Heart right ventricle (tissue), 16 donors: ENCODE data around the gene KLHL1. TPM values are rescaled to one million over a fixed set of nuclear protein-coding genes. Genes with fewer than 3 reads are reported as not detected.

Experiments
- ATAC-seq, 8 donors: fragments of 200-7000 bp; cut with Tn5 transposase; one replicate each; pipeline ENCODE4 v1.9.1; 2020; ENCODE audit warnings: mild to moderate bottlenecking in 8 of 8, moderate library complexity in 8 of 8, moderate number of reproducible peaks in 1 of 8
- DNase-seq, 2 donors: peaks; one replicate each; pipeline ENCODE4 v3.0.0-alpha.2; 2020
- H3K27ac ChIP-seq, 10 donors: fragments of 200-600 bp; sonication (generic) in 2 of 10; one replicate each; pipeline versions ENCODE4 v1.5.0 to v1.8.0; 2020 to 2022; ENCODE audit warnings: mild to moderate bottlenecking in 3 of 10
- H3K27me3 ChIP-seq, 7 donors: fragments of 200-600 bp; one replicate each; pipeline ENCODE4 v1.8.0; 2021 to 2022; ENCODE audit warnings: mild to moderate bottlenecking in 2 of 7
- H3K36me3 ChIP-seq, 9 donors: fragments of 200-600 bp; sonication (generic) in 1 of 9; one replicate each; pipeline versions ENCODE4 v1.5.0 to v1.8.0; 2020 to 2022; ENCODE audit warnings: mild to moderate bottlenecking in 2 of 9
- H3K4me1 ChIP-seq, 9 donors: fragments of 200-600 bp; sonication (generic) in 1 of 9; one replicate each; pipeline versions ENCODE4 v1.5.0 to v1.8.0; 2020 to 2022; ENCODE audit warnings: mild to moderate bottlenecking in 4 of 9
- H3K4me3 ChIP-seq, 10 donors: fragments of 200-600 bp; sonication (generic) in 2 of 10; one replicate each; pipeline versions ENCODE4 v1.5.0 to v1.8.0; 2020 to 2022; ENCODE audit warnings: mild to moderate bottlenecking in 7 of 10, moderate library complexity in 2 of 10
- H3K9me3 ChIP-seq, 11 donors: fragments of 200-600 bp in 10 of 11; sonication (generic) in 2 of 11; one replicate each; pipeline versions ENCODE4 v1.5.0 to v1.8.0; 2013 to 2022; ENCODE audit warnings: mild to moderate bottlenecking in 2 of 11, control low read depth in 1 of 11, moderate library complexity in 1 of 11
- WGBS, 2 donors: extraction: QIAGEN DNeasy Blood & Tissue Kit; methylation state at CpG; one replicate each; pipeline ENCODE4 v1.1.7; 2013; ENCODE audit warnings: inconsistent platforms in 1 of 2; 5-methylcytosine and 5-hydroxymethylcytosine counted together
- intact Hi-C, 10 donors: fragments of 100-400 bp; cut with DNase I; formaldehyde crosslinking; loops; one replicate each; pipeline versions ENCODE4 v1.11.1 to v1.14.2; 2022
- polyA plus RNA-seq, 2 donors: library from polyadenylated mRNA; stranded (reverse); fragments of 200-250 nt; gene quantifications; one replicate each; pipeline ENCODE4 v1.2.3, GENCODE V29; 2013
- total RNA-seq, 10 donors: library from RNA; stranded (reverse); fragmentation: NEBNext Ultra II Directional in 3 of 10; extraction: Animal tissue kit (Norgen Biotek cat#: 25700) in 3 of 10; gene quantifications; one replicate each; pipeline versions ENCODE4 v1.2.1 to v1.2.4, GENCODE V29; 2021 to 2023
- TF ChIP-seq, protein P1 (sequence below), 9 donors: fragments of 200-600 bp; sonication (generic) in 2 of 9; IDR thresholded peaks; one replicate each; pipeline versions ENCODE4 v1.5.0 to v1.8.0; 2021 to 2022; ENCODE audit warnings: antibody characterized with exemption in 9 of 9, mild to moderate bottlenecking in 5 of 9, moderate library complexity in 1 of 9
- donor health status: Arrhythmogenic right ventricular cardiomyopathy.
- donor health status: ischemic (EF 13 %, LVEDD 7.1; RV severe dilation, severe dysfunction).
- donor health status: healthy with polysubstance abuse.
- donor health status: DM: no; HTN: yes; CAD: no.
- donor health status: DM: no; HTN: no; CAD: no.
- donor health status: ischemic (EF 25% LVEDD 6.9; RV normal size, moderate dysfunction).
- donor health status: ischemic (EF 25% LVEDD 5.7; RV mildly dilated, moderate dysfunction).
- donor health status: healthy.
- donor health status: DM: yes; HTN: yes; CAD: no.
- donor health status: Ischemic cardiomyopathy.
- donor health status: ischemic (EF 35%, LVEDD 5.7; RV mildly dilated, moderate dysfunction).
- donor health status: nonischemic (EF 11% LVEDD 7.7; RV severe dilation, severe dysfunction).
- donor health status: DM: yes; HTN: yes; CAD: no.
- donor health status: PGD.
- donor health status: ischemic (EF 29% LVEDD 5.4; RV normal size, mild dysfunction).
- donor health status: nonischemic (EF 23%, LVEDD 6.1; RV moderate dilation, normal function).

KLHL1 gene
- total and polyA plus RNA-seq, 12 donors = 0.06 TPM; not detected in 11

DNA sequence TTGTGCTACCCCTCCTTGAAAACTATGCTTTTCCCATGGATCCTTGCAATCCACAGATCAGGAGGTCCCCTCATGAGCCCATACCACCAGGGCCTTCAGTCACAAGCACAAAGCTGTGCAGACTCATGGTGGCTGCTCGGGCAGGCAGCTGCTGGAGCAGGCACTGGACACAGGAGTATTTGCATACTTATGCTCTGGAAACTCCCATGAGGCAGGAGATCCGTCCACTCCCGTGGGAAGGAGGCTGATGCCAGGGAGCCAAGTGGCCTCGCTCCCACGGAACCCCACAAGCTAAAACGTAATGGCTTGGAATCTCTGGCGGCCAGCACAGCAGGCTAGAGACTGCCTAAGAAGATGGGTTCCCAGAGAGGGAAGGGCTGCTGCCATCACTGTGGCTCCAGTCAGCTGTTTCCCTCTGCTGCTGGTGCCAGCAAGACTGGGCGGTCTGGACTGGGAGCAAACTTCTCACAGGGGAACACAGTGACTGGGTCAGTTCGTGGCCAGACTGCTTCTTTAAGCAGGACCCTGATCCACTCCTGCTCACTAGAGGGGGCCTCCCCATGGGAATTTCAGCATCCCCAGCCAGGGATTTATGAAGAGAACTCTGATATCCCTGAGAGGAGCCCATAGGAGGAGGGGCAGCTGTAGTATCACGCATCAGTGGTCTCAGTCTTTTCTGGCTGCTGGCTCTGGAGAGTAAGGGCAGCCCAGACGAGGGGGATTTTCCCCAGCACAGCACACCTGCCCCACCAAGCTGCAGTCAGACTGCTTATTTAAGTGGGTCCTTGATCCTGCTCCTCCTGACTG, 370.9 kb downstream of the KLHL1 start:
- WGBS, 2 donors = 77 to 78% methylated on average over 11 of the region's 11 CpGs
- Histone ChIP-seq H3K4me3 (no peak overlapping the region), H3K27me3 (no peaks in the 10 kb centered on the region), H3K36me3 (no peaks in the 10 kb centered on the region), H3K4me1 (no peaks in the 10 kb centered on the region), H3K9me3 (peaks cover 0 to 2% (median 0%) of the 10 kb centered on the region in 11 donors), H3K27ac (no peak overlapping the region)
- intact Hi-C loops = no loop called here
- TF ChIP-seq, protein P1, sequence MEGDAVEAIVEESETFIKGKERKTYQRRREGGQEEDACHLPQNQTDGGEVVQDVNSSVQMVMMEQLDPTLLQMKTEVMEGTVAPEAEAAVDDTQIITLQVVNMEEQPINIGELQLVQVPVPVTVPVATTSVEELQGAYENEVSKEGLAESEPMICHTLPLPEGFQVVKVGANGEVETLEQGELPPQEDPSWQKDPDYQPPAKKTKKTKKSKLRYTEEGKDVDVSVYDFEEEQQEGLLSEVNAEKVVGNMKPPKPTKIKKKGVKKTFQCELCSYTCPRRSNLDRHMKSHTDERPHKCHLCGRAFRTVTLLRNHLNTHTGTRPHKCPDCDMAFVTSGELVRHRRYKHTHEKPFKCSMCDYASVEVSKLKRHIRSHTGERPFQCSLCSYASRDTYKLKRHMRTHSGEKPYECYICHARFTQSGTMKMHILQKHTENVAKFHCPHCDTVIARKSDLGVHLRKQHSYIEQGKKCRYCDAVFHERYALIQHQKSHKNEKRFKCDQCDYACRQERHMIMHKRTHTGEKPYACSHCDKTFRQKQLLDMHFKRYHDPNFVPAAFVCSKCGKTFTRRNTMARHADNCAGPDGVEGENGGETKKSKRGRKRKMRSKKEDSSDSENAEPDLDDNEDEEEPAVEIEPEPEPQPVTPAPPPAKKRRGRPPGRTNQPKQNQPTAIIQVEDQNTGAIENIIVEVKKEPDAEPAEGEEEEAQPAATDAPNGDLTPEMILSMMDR (IDR thresholded peaks at IDR 0.05) = no peak
- ATAC-seq (no peak), DNase-seq (no peak)

DNA sequence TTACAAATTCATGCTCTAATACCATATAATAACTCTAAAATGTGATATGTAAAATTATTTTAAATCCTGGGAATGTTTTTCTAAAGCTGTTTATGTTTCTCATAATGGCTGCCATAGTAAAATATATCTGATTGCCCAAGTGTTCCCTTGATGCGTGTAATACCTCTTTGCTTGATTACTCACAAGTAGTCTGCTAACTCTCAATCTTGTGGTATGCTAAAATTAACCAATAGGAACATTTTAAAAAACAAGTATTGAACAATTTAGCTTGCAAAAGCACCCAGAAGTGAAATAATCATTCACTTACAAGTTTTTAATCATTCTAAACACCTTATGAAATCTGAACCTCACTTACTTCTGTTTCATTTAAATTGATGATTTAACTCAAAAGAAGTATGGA, 386.6 kb downstream of the KLHL1 start:
- WGBS, 2 donors = 84 to 88% methylated on average over 1 of the region's 1 CpG

DNA sequence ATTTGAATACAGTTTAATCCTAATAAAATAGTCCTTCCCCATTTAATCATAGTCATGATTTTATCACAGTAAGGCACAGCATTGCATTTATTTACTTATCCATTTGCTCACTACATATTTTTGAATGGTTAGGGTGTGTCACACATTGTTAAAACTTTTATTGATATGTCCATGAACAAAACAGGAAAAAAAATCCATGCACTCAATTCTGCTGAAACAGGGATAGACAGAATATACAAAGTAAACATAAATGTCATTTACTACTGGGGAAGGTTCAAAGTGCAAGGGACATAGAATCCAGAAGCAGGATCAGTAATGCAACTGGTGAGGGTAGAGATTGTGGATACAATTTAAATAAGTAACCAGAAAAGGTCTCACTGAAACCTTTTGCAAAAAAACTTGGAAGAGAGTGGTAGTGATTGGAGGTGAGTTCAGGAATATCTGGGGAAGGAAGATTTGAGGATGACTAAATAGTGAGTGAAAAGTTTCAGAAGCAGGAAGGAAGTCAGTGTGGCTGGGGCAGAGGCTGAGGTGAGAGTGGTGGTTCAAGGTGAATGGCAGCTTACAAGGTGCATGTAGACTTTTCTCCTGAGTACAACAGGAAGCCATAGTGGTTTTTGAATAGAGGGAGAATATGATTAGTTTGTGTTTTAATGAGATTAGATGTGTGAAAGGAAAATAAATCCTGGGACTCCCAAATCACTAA, 387.8 kb downstream of the KLHL1 start:
- H3K9me3 ChIP-seq = peaks cover 0 to 5% (median 0%) of the 10 kb centered on the region in 11 donors
- H3K27me3 ChIP-seq = no peaks in the 10 kb centered on the region
- no peak for DNase-seq
- H3K4me3 ChIP-seq = no peak overlapping the region
- no peaks in the 10 kb centered on the region for H3K36me3 ChIP-seq
- no peaks in the 10 kb centered on the region for H3K4me1 ChIP-seq
- TF ChIP-seq, protein P1 (IDR thresholded peaks at IDR 0.05) = no peak
- no peak for ATAC-seq
- intact Hi-C loops = no loop called here
- H3K27ac ChIP-seq = no peak overlapping the region

More for the DNA sequence above, 386.6 kb downstream of the KLHL1 start:
- H3K27me3 ChIP-seq = no peaks in the 10 kb centered on the region
- H3K9me3 ChIP-seq = peaks cover 0 to 5% (median 0%) of the 10 kb centered on the region in 11 donors
- no peak for ATAC-seq
- intact Hi-C loops = no loop called here
- DNase-seq = no peak
- H3K27ac ChIP-seq = no peak overlapping the region
- no peaks in the 10 kb centered on the region for H3K4me1 ChIP-seq
- TF ChIP-seq, protein P1 (IDR thresholded peaks at IDR 0.05) = no peak
- no peak overlapping the region for H3K4me3 ChIP-seq
- no peaks in the 10 kb centered on the region for H3K36me3 ChIP-seq

DNA sequence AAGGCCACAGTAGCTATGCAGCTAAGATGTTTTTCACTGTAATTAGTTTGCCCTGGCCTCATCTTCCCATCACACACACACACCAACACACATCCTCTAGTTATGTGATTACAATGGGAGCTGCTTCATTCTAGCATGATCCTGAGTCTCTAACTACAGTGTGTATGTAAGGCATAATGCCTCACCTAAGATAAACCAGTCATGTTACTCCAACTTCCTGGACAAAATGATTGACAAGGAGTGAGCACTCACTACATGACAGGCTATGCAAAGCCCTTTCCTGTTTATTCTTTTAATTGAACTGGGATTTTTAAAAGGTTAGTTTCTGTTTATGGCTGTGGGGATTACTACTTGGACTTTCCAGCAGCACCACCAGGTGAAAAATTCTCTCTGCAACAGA, 401.4 kb downstream of the KLHL1 start:
- intact Hi-C loops = no loop called here

More for the DNA sequence above, 401.4 kb downstream of the KLHL1 start:
- Histone ChIP-seq H3K27me3 (no peaks in the 10 kb centered on the region), H3K27ac (no peak overlapping the region), H3K4me1 (no peaks in the 10 kb centered on the region), H3K9me3 (no peaks in the 10 kb centered on the region), H3K36me3 (no peaks in the 10 kb centered on the region), H3K4me3 (no peak overlapping the region)
- TF ChIP-seq, protein P1 (IDR thresholded peaks at IDR 0.05) = no peak
- no peak for ATAC-seq
- no peak for DNase-seq
